SH-SY5Y (cell line): ENCODE data around the gene VIT.

Experiments
- GATA2 ChIP-seq: IDR thresholded peaks from 2 replicates; pipeline ENCODE4 v1.6.1; 2011; ENCODE audit warnings: mild to moderate bottlenecking, low read depth, low read length
- GATA3 ChIP-seq: IDR thresholded peaks from 2 replicates; pipeline ENCODE4 v1.6.1; 2011; ENCODE audit warnings: low read depth, mild to moderate bottlenecking, low read length, moderate library complexity

DNA sequence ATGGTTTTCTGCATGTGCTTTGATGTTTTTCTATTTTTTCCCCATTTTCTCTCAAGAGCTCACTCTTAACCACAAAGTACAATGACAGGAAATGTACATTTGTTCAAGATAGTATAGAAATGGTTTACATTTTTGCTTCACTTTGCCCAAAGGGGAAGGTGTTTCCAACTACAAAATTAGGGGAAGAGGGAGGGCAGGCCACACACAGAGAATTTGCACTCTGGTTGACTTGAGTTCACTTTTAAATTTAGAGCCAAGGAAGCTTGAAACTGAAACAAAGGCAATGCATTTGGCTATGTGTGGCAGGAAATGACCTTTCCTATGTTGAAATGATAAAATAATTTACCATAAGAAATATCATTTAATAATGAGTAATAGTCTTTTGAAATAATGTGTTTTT lies 19.1 kb upstream of the VIT start:
- TF ChIP-seq GATA2 (no peak), GATA3 (no peak)
